GM18909 (cell line): ENCODE measurements around the gene GLUL.
"Not testable (repeated sequence)": the region's sequence is repeated elsewhere in the genome, so short reads cannot be mapped to it uniquely, and the experiment has no call there.

Source experiments
- ATAC-seq: cut with Tn5 transposase; IDR thresholded peaks from one replicate; pipeline ENCODE4 v1.9.1; 2021; ENCODE audit warnings: mild to moderate bottlenecking; ENCODE audit not compliant: unreplicated experiment, poor library complexity

GLUL gene

GRCh38 chr1:182370532-182370931 lies 21.1 kb downstream of the GLUL start:
- no peak for ATAC-seq

GRCh38 chr1:182368903-182369302 lies 22.7 kb downstream of the GLUL start:
- ATAC-seq, result no peak

GRCh38 chr1:182368358-182368757 lies 23.2 kb downstream of the GLUL start:
- no peak for ATAC-seq

- no peak for ATAC-seq
These were observed 23.7 kb downstream of the GLUL start for GRCh38 chr1:182367926-182368325.

- no peak for ATAC-seq
These were observed 25.0 kb downstream of the GLUL start for GRCh38 chr1:182366596-182366995.

GRCh38 chr1:182359645-182360044 lies 31.9 kb downstream of the GLUL start:
- ATAC-seq, result no peak

- no peak for ATAC-seq
These were observed 33.7 kb downstream of the GLUL start for GRCh38 chr1:182357913-182358312.

GRCh38 chr1:182357171-182357570 lies 34.4 kb downstream of the GLUL start:
- no peak for ATAC-seq

- no peak for ATAC-seq
These were observed 35.9 kb downstream of the GLUL start for GRCh38 chr1:182355723-182356098.

GRCh38 chr1:182351790-182352364 lies 39.7 kb downstream of the GLUL start:
- ATAC-seq, result no peak

GRCh38 chr1:182350839-182351238 lies 40.8 kb downstream of the GLUL start:
- ATAC-seq, result no peak

GRCh38 chr1:182348961-182349747 lies 42.4 kb downstream of the GLUL start:
- no peak for ATAC-seq

- no peak for ATAC-seq
These were observed 44.6 kb downstream of the GLUL start for GRCh38 chr1:182347019-182347418.

- ATAC-seq, result no peak
These were observed 51.1 kb downstream of the GLUL start for GRCh38 chr1:182340233-182341058.

GRCh38 chr1:182339684-182340083 lies 51.9 kb downstream of the GLUL start:
- no peak for ATAC-seq

GRCh38 chr1:182338806-182339370 lies 52.7 kb downstream of the GLUL start:
- no peak for ATAC-seq

- no peak for ATAC-seq
These were observed 53.6 kb downstream of the GLUL start for GRCh38 chr1:182337736-182338571.

- no peak for ATAC-seq
These were observed 55.6 kb downstream of the GLUL start for GRCh38 chr1:182335771-182336566.

GRCh38 chr1:182333071-182333571 lies 58.5 kb downstream of the GLUL start:
- ATAC-seq, result not testable (repeated sequence)
